Thoracic aorta endothelial cell (primary cell): ENCODE measurements around the gene KRT20. TPM values are rescaled to one million over a fixed set of nuclear protein-coding genes. Genes with fewer than 3 reads are reported as not detected.

Experiments used
- total RNA-seq: library from RNA; depleted of rRNA; stranded (reverse); fragments of >200 nt; gene quantifications from 2 replicates; pipeline ENCODE4 v1.2.3, GENCODE V29; 2012

Gene KRT20, protein sequence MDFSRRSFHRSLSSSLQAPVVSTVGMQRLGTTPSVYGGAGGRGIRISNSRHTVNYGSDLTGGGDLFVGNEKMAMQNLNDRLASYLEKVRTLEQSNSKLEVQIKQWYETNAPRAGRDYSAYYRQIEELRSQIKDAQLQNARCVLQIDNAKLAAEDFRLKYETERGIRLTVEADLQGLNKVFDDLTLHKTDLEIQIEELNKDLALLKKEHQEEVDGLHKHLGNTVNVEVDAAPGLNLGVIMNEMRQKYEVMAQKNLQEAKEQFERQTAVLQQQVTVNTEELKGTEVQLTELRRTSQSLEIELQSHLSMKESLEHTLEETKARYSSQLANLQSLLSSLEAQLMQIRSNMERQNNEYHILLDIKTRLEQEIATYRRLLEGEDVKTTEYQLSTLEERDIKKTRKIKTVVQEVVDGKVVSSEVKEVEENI
- total RNA-seq: not detected in 2 replicates

DNA sequence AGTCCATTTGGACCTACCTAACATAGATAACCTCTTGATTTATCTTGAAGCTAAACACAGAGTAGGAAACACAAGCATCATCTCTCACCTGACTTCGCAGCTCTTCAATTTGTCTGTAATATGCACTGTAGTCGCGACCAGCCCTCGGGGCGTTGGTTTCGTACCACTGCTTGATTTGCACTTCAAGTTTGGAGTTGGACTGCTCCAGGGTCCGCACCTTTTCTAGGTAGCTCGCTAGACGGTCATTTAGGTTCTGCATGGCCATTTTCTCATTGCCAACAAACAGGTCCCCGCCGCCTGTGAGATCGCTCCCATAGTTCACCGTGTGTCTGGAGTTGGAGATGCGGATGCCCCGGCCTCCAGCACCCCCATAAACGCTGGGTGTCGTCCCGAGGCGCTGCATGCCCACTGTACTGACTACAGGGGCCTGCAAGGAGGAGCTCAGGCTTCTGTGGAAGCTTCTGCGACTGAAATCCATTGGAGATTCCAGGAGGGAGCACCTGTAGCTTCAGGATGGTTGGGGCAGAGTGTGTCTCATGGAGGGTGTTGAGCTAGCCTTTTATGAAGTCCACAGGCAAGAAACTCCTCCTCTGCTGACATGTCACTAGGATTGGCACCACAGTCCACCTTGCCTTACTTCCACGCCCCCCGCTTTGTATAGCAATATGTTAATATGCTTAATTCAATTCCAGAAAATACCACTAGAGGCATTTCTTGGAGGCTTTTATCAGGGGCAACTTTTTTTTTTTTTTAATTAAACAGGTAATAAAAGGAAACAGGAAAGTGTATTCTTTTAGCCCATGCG lies at the start of gene KRT20:
TSS of gene KRT20 (minus strand) at position 535 of the 805 bp plus-strand sequence. CDS start at position 478, 57 bp downstream.

GRCh38 chr17:40866838-40867237 lies 18.2 kb downstream of the KRT20 start, which contains the start of gene KRT12:
KRT12 (minus strand) TSS chr17:40867223; CDS start chr17:40867186, 37 bp downstream.

Other genes starting within 250 kb of the KRT20 start
- 120 and 125 TPM in 2 replicates for gene SMARCE1, start 237.4 kb downstream of the KRT20 start, total RNA-seq
- not detected in 2 replicates for gene KRT222, start 220.1 kb downstream of the KRT20 start, total RNA-seq
- not detected in 2 replicates for gene KRT24, start 181.5 kb downstream of the KRT20 start, total RNA-seq
- not detected in 2 replicates for gene KRT25, start 129.9 kb downstream of the KRT20 start, total RNA-seq
- gene KRT26, start 113.0 kb downstream of the KRT20 start, total RNA-seq: not detected in 2 replicates
- not detected in 2 replicates for gene KRT27, start 102.7 kb downstream of the KRT20 start, total RNA-seq
- not detected in 2 replicates for gene KRT28, start 85.3 kb downstream of the KRT20 start, total RNA-seq
- gene KRT10, start 62.6 kb downstream of the KRT20 start, total RNA-seq: 2.1 and 10.2 TPM in 2 replicates
- not detected in 2 replicates for gene KRT12, start 18.0 kb downstream of the KRT20 start, total RNA-seq
- not detected in 2 replicates for gene KRT23, start 52.4 kb upstream of the KRT20 start, total RNA-seq
- not detected in 2 replicates for gene KRT39, start 81.7 kb upstream of the KRT20 start, total RNA-seq
- gene KRT40, start 99.1 kb upstream of the KRT20 start, total RNA-seq: not detected in 2 replicates
- gene KRTAP3-3, start 108.9 kb upstream of the KRT20 start, total RNA-seq: not detected in 2 replicates
- gene KRTAP3-2, start 114.7 kb upstream of the KRT20 start, total RNA-seq: not detected in 2 replicates
- gene KRTAP3-1, start 123.9 kb upstream of the KRT20 start, total RNA-seq: not detected in 2 replicates
- not detected in 2 replicates for gene KRTAP1-5, start 142.0 kb upstream of the KRT20 start, total RNA-seq
- not detected in 2 replicates for gene KRTAP1-4, start 145.0 kb upstream of the KRT20 start, total RNA-seq
- not detected in 2 replicates for gene KRTAP1-3, start 149.6 kb upstream of the KRT20 start, total RNA-seq
- not detected in 2 replicates for gene KRTAP1-1, start 156.2 kb upstream of the KRT20 start, total RNA-seq
- not detected in 2 replicates for gene KRTAP2-1, start 162.1 kb upstream of the KRT20 start, total RNA-seq
- gene KRTAP2-2, start 170.0 kb upstream of the KRT20 start, total RNA-seq: not detected in 2 replicates
- not detected in 2 replicates for gene KRTAP2-3, start 174.9 kb upstream of the KRT20 start, total RNA-seq
- not detected in 2 replicates for gene KRTAP2-4, start 180.6 kb upstream of the KRT20 start, total RNA-seq
- not detected in 2 replicates for gene KRTAP4-7, start 198.9 kb upstream of the KRT20 start, total RNA-seq
- gene KRTAP4-8, start 212.9 kb upstream of the KRT20 start, total RNA-seq: not detected in 2 replicates
- gene KRTAP4-16, start 217.0 kb upstream of the KRT20 start, total RNA-seq: not detected in 2 replicates
- gene KRTAP4-9, start 220.1 kb upstream of the KRT20 start, total RNA-seq: not detected in 2 replicates
- gene KRTAP4-11, start 233.1 kb upstream of the KRT20 start, total RNA-seq: not detected in 2 replicates
- gene KRTAP4-12, start 238.9 kb upstream of the KRT20 start, total RNA-seq: not detected in 2 replicates